Neuron (in vitro differentiated cells): ENCODE results near the gene PCCA.
"Not testable (repeated sequence)": the region's sequence is repeated elsewhere in the genome, so short reads cannot be mapped to it uniquely, and the experiment has no call there.

Experiments
- H2AFZ ChIP-seq: one replicate; pipeline ENCODE4 v1.6.1; 2013; ENCODE audit warnings: low read depth, mild to moderate bottlenecking, inconsistent platforms, low read length, moderate library complexity
- H3K27me3 ChIP-seq: one replicate; pipeline ENCODE4 v1.6.1; 2013; ENCODE audit warnings: low read length; ENCODE audit not compliant: insufficient read depth
- H3K36me3 ChIP-seq: one replicate; pipeline ENCODE4 v1.6.1; 2013; ENCODE audit warnings: low read length; ENCODE audit not compliant: insufficient read depth
- H3K4me1 ChIP-seq: one replicate; pipeline ENCODE4 v1.6.1; 2013; ENCODE audit warnings: low read length; ENCODE audit not compliant: insufficient read depth
- H3K4me3 ChIP-seq: 2 replicates; pipeline ENCODE4 v1.5.1; 2013; ENCODE audit warnings: mild to moderate bottlenecking, low read length, moderate library complexity
- H3K9me3 ChIP-seq: one replicate; pipeline ENCODE4 v1.6.1; 2013; ENCODE audit warnings: low read length

Gene PCCA

DNA sequence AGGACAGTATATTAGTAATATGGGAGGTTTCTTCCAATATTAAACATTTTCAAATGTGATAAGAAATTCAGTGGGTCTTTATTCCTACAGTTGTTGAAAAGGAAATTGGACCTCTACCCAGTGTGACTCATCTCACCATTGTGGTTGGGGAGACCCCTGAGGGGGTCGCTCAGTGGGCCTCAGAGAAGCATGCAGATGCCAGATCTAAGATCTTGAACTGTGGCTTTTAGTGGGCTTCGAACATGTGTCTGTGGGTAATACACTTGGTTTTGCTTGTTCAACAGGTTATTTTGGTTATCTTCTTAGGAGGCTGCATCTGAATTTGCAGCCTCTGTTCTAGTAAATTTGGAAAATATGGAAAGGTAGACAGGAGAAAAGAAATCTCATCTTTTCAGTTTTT, 132.3 kb downstream of the PCCA start:
- no peak overlapping the region for H2AFZ ChIP-seq
- H3K36me3 ChIP-seq: peaks cover 2% of the 10 kb centered on the region
- peaks cover 2% of the 10 kb centered on the region for H3K9me3 ChIP-seq
- H3K4me1 ChIP-seq: peaks cover 3% of the 10 kb centered on the region
- no peaks in the 10 kb centered on the region for H3K27me3 ChIP-seq
- H3K4me3 ChIP-seq: no peak overlapping the region

DNA sequence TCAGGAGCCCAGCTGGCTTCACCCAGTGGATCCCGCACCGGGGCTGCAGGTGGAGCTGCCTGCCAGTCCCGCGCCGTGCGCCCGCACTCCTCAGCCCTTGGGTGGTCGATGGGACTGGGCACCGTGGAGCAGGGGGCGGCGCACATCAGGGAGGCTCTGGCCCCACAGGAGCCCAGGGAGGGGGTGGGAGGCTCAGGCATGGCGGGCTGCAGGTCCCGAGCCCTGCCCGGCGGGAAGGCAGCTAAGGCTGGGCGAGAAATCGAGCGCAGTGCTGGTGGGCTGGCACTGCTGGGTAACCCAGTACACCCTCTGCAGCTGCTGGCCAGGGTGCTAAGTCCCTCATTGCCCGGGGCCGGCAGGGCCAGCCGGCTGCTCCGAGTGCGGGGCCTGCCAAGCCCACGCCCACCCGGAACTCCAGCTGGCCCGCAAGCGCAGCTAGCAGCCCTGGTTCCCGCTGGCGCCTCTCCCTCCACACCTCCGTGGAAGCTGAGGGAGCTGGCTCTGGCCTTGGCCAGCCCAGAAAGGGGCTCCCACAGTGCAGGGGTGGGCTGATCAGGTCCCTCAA, 135.2 kb downstream of the PCCA start:
- H3K36me3 ChIP-seq, H3K4me3 ChIP-seq, H2AFZ ChIP-seq, H3K27me3 ChIP-seq, H3K4me1 ChIP-seq, H3K9me3 ChIP-seq: not testable (repeated sequence)

DNA sequence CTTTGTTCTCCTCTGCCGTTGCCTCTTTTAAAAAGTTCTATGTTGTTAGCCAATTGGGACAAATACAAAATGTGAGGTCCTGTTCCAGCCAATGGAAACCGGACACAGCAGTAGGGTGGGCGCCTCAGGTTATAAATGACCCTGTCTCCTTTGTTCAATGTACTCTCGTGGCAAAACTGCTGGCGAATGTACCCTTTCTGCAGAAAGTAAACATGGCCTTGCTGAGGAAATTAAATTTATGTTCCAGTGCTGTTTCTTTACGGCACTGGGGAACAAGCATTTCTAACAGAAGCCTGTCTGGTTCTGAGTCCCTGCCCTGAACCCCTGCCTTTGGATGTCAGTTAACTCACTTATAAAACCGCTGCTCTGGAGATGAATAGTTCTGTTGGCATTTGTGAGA, 140.7 kb downstream of the PCCA start:
- Histone ChIP-seq H3K27me3 (no peaks in the 10 kb centered on the region), H2AFZ (no peak overlapping the region), H3K9me3 (peaks cover 2% of the 10 kb centered on the region), H3K4me3 (no peak overlapping the region), H3K36me3 (peaks cover 3% of the 10 kb centered on the region), H3K4me1 (peaks cover 10% of the 10 kb centered on the region)

DNA sequence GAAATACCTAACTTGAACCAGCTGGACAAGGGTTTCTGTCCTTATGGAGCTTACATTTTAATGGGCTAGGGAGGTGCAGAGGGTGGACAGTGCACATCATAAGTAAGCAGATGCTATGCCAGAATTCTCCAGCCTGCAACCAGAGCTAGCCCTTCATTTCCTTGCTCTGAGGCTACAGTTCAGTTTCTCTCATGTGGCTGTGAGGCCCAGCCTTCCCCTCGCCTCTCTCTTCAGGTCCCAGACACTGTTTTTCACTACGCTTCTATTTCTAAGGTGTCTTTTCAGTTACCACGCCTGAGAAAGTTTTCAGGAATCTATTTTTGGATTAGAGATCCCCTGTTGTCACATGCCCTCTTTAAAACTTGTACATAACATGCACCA, 141.9 kb downstream of the PCCA start:
- Histone ChIP-seq H3K9me3 (peaks cover 2% of the 10 kb centered on the region), H3K27me3 (no peaks in the 10 kb centered on the region), H3K4me3 (no peak overlapping the region), H3K4me1 (peaks cover 18% of the 10 kb centered on the region), H3K36me3 (peaks cover 3% of the 10 kb centered on the region), H2AFZ (no peak overlapping the region)

DNA sequence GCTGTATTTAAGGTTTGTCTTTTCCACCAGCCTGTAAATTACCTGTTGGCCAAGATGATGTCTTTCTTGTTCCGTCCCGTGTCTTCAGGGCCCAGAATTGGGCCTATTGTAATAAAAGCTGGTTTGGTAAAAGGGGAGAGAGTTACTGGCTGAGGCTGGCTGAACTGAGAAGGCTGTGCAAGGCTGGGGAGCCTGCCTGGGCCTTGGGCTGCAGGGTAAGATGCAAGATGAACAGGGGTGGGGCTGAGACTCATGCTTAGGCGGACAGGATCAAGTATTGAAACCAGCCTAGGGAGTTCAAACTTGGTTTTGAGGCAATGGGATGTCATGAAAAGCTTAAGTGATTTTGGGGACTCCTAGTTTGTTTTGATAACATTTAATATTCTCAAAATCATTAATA, 142.3 kb downstream of the PCCA start:
- Histone ChIP-seq H3K4me1 (peaks cover 18% of the 10 kb centered on the region), H3K9me3 (peaks cover 2% of the 10 kb centered on the region)

DNA sequence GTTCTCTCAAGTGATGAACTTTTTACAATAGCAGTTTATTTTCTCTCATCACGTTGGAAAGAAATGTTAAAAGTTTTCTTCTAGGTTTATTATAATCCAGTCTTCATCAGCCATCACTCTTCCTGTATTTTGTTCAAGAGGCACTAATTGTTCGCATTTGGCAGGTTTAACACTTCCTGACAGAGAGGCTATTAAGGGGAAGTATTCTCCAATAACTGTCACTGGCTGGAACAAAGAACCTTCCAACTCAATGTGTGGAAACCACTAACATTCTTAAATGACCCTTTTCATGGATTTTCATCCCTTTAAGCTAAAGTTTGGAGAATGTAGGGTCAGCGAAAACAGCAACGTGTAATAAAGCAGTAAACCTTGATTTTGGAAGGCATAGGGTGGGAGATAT, 145.1 kb downstream of the PCCA start:
- Histone ChIP-seq H3K36me3 (no peaks in the 10 kb centered on the region), H3K4me1 (peaks cover 18% of the 10 kb centered on the region), H3K4me3 (no peak overlapping the region), H2AFZ (no peak overlapping the region), H3K27me3 (no peaks in the 10 kb centered on the region), H3K9me3 (no peaks in the 10 kb centered on the region)

More for the DNA sequence above, 142.3 kb downstream of the PCCA start:
- H3K36me3 ChIP-seq: peaks cover 3% of the 10 kb centered on the region
- no peak overlapping the region for H2AFZ ChIP-seq
- no peaks in the 10 kb centered on the region for H3K27me3 ChIP-seq
- no peak overlapping the region for H3K4me3 ChIP-seq

DNA sequence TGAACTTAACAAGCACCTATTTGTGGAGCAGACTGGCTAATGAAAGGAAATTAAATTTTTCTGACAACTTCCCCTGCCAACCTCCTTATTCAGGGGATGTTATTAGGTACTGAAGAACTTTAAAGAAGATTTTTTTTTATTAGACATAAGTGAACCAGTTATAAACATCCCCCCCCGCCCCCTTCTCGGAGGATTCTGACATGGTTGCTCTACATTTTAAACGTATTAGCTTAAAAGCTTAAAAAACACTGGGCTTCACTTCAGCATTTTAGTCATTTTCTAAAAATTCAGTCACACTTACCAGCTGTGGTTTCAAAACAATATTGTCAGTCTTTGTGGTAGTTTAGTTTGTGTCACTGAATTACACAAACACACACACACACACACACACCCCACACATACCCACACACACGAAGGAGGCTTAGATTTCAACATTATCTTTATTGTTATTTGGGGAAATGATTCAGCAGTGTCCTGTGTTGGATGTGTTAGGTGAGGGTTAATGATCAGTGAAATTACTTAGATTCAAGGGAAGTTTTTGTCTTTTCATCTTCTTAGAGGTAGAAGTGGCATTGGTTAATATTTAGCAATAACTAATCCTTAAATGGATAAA, 145.7 kb downstream of the PCCA start:
- no peaks in the 10 kb centered on the region for H3K36me3 ChIP-seq
- H2AFZ ChIP-seq: no peak overlapping the region
- H3K4me1 ChIP-seq: peaks cover 18% of the 10 kb centered on the region
- no peak overlapping the region for H3K4me3 ChIP-seq
- no peaks in the 10 kb centered on the region for H3K27me3 ChIP-seq
- H3K9me3 ChIP-seq: no peaks in the 10 kb centered on the region

DNA sequence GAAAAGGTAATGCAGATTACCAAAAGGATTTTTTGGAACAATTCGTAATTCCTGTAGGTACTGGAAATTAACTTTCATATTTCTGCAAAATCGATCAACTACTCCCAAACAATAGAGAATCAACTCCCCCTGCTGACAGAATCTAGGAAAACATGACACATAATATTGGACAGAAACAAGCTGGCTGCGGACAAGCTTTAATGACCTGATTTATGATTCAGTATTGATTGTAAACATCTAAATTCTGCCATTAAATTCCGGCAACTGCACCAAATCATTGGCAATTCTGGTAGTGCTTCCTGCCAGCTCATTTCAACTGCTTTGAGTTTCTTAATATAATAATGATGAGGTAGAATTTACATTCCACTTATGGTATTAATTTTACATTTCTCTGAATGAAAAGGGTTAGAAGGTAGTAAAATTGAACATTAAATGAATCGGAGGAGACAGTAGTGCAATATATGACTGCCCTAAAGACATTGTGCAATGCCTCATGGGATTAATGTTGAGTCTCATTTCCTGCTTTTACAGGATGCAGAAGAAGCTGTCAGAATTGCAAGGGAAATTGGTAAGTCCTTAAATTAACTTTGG, 146.5 kb downstream of the PCCA start:
- Histone ChIP-seq H2AFZ (no peak overlapping the region), H3K36me3 (no peaks in the 10 kb centered on the region), H3K4me1 (peaks cover 18% of the 10 kb centered on the region), H3K27me3 (no peaks in the 10 kb centered on the region), H3K4me3 (no peak overlapping the region), H3K9me3 (no peaks in the 10 kb centered on the region)

DNA sequence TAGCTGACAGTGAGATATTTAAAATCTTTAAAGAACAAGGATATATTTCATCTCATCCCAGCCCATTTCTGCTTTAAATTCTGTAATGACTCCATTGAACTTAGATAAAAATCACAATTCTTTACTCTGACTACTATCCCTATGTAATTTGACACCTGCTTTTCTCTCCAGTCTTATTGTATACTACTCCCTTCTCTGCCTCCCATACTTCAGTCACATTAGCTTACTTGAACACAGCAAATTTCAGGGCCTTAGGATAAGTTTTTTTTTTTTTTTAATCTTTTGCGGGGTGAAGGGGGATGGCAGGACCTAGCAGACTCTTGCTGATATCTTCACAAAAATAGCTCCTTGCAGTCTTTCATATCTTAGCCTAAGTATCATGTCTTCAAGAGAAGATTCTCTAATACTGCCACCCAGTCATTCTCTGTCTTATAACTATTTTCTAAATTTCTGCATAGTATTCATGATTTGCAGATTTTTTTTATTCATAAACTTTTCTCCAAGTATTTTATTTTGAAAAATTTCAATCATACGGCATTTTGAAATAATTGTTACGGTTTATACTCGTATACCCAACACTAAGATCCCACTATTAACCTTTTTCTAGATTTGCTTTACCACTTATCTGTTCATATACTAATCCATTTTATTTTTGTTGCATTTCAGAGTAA, 151.4 kb downstream of the PCCA start:
- no peaks in the 10 kb centered on the region for H3K9me3 ChIP-seq

DNA sequence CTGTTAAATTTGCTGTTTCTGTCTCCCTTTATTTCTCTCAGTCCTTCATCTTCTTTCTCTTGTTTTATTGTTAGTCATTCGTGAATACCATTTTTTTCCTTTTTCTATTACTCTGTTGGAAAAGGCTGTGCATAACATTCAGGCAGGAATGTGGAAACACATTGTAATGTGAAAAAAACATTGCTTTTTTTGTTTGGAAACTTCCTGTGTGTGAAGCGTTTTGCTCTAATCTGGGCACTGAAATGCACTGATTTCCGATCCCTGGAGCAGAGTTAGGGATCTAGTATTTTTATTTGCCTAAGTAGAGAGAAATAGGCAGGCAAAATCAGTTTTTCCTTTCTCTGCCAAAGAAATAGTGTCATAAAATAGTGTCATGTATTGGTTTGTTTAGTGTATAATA, 155.5 kb downstream of the PCCA start:
- H2AFZ ChIP-seq: no peak overlapping the region
- no peak overlapping the region for H3K4me3 ChIP-seq
- H3K36me3 ChIP-seq: peaks cover 5% of the 10 kb centered on the region
- peaks cover 15% of the 10 kb centered on the region for H3K4me1 ChIP-seq
- peaks cover 3% of the 10 kb centered on the region for H3K9me3 ChIP-seq
- H3K27me3 ChIP-seq: no peaks in the 10 kb centered on the region

More for the DNA sequence above, 151.4 kb downstream of the PCCA start:
- Histone ChIP-seq H2AFZ (no peak overlapping the region), H3K4me3 (no peak overlapping the region), H3K27me3 (no peaks in the 10 kb centered on the region), H3K36me3 (peaks cover 5% of the 10 kb centered on the region), H3K4me1 (peaks cover 18% of the 10 kb centered on the region)

DNA sequence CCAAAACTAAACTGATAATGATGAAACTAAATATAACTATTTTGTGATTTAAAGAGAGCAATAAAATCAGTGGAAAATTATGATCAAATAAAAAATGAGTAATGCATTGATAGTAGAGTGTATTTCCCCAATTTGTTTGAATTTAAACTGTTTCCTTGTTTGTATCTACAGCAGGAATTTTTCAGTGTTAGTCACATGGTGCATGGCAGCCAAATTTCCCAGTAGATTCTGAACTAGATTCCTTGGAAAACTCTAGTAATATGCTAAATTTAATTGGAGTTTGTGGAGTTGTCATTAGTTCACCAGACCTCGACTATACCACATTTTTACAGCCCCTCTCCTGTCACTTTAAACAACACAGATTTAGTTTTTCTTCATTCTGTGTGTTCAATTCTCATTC, 156.2 kb downstream of the PCCA start:
- Histone ChIP-seq H3K4me1 (peaks cover 15% of the 10 kb centered on the region), H3K4me3 (no peak overlapping the region), H3K27me3 (no peaks in the 10 kb centered on the region), H3K36me3 (peaks cover 5% of the 10 kb centered on the region), H2AFZ (no peak overlapping the region), H3K9me3 (peaks cover 3% of the 10 kb centered on the region)

DNA sequence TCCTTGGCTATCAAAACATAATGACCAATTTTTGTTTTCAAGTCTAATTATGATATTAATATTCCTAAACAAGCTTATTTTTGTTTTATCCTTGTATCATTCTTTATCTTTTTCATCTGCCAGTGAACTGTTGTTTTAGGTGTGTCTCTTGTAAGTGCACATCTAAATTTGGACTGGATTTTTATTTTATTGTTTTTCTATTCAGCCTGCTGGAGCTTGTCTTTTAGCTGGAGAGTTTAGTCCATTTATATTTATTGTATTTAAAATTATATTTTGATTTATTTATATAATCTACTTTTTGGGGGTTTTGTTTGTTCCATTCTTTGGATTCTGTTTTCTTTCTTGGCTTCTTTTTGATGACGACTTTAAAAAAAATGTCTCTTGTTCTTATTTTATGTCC, 159.0 kb downstream of the PCCA start:
- Histone ChIP-seq H3K9me3 (peaks cover 3% of the 10 kb centered on the region), H3K36me3 (no peaks in the 10 kb centered on the region), H3K27me3 (no peaks in the 10 kb centered on the region), H3K4me3 (no peak overlapping the region), H2AFZ (no peak overlapping the region), H3K4me1 (peaks cover 15% of the 10 kb centered on the region)

DNA sequence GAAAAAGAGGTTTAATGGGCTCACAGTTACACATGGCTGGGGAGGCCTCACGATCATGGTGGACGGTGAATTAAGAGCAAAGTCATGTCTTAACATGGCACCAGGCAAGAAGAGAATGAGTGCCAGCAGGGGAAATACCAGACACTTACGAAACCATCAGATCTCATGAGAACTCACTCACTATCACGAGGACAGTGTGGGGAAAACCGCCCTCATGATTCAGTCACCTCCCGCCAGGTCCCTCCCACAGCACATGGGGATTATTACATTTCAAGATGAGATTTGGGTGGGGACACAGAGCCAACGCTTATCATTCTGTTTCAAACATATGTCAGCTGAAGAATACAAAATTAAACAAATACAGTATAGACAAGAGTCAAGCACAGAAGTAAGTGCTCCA, 165.1 kb downstream of the PCCA start:
- Histone ChIP-seq H3K4me1 (no peaks in the 10 kb centered on the region), H3K9me3 (no peaks in the 10 kb centered on the region), H3K27me3 (no peaks in the 10 kb centered on the region), H2AFZ (no peak overlapping the region), H3K36me3 (no peaks in the 10 kb centered on the region), H3K4me3 (no peak overlapping the region)
